ENCODE data around the gene UBE2H.

GRCh38 chr7:129801882-129802281 lies 150.9 kb downstream of the UBE2H start:
- TF ChIP-seq CTCF (IDR thresholded peaks at IDR 0.05; ENCODE audit: insufficient read depth, low read length, poor library complexity, severe bottlenecking) (no peak), EZH2phosphoT487 (conservative IDR thresholded peaks at IDR 0.05; ENCODE audit: low read length) (no peak)
